ENCODE measurements around the gene ZBTB37. TPM values are rescaled to one million over a fixed set of nuclear protein-coding genes. Genes with fewer than 3 reads are reported as not detected.

Gene ZBTB37, protein sequence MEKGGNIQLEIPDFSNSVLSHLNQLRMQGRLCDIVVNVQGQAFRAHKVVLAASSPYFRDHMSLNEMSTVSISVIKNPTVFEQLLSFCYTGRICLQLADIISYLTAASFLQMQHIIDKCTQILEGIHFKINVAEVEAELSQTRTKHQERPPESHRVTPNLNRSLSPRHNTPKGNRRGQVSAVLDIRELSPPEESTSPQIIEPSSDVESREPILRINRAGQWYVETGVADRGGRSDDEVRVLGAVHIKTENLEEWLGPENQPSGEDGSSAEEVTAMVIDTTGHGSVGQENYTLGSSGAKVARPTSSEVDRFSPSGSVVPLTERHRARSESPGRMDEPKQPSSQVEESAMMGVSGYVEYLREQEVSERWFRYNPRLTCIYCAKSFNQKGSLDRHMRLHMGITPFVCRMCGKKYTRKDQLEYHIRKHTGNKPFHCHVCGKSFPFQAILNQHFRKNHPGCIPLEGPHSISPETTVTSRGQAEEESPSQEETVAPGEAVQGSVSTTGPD
- total RNA-seq, result 10 to 100 TPM; 11.3 to 12.6 TPM

- Mint-ChIP-seq H3K4me3 (peak within 1 kb of the TSS; percentile 92), H3K9me3 (no peaks in the 10 kb centered on the region), H3K4me1 (peaks cover 74% of the 10 kb centered on the region), H3K36me3 (ENCODE audit: low read depth) (peaks cover 64% of the 10 kb centered on the region), H3K27me3 (no peaks in the 10 kb centered on the region), H3K27ac (peak within 1 kb of the TSS; percentile 97)
- CTCF ChIA-PET, result interaction anchor here (0.5 to 2.4 kb wide), 8 partner anchors 34 to 439 kb away, joined by 3 to 12 read pairs (median 3); partner anchors contain the start of genes CENPL and DARS2
- peak; percentile 97 for DNase-seq
- POLR2A ChIA-PET, result interaction anchor here (0.7 to 6.1 kb wide), 37 partner anchors 8 to 1336 kb away, joined by 3 to 139 read pairs (median 5); partner anchors contain the start of genes CENPL, DARS2, KLHL20 and PRDX6
Measured at GRCh38 chr1:173868266-173869020, at the start of gene ZBTB37. Gene ZBTB37 (plus strand): TSS chr1:173868380. CDS start chr1:173870226, 1,846 bp downstream.

DNA sequence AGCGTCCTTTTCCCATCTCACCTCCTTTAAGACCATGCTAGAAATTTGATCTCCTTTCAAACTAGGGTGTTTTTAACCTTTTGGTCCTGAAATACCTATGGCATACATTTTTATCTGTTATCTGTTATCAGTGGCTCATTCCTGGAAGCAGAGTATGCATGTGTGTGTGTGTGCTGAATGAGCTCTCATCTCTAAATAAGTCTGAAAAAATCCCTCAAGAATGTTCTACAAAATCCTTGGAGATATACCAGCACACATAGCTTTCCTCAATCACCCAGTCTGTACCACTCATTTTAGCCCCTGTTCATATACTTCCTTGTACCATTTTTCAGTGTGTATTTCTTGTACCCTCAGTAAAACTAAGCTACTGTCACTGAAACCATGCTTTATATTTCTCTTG, 49.7 kb upstream of the ZBTB37 start:
- Mint-ChIP-seq H3K4me3 (no peak overlapping the region), H3K9me3 (peaks cover 9% of the 10 kb centered on the region), H3K27ac (no peak overlapping the region), H3K27me3 (no peaks in the 10 kb centered on the region), H3K4me1 (peaks cover 63% of the 10 kb centered on the region), H3K36me3 (ENCODE audit: low read depth) (peaks cover 80% of the 10 kb centered on the region)
- ChIA-PET POLR2A (interaction anchor here (1.2 kb wide), 1 partner anchor 48 kb away, joined by 3 read pairs; no protein-coding TSS in a partner anchor), CTCF (interaction anchor here (0.6 kb wide), 1 partner anchor 13 kb away, joined by 3 read pairs; no protein-coding TSS in a partner anchor)
- DNase-seq, result no peak

DNA sequence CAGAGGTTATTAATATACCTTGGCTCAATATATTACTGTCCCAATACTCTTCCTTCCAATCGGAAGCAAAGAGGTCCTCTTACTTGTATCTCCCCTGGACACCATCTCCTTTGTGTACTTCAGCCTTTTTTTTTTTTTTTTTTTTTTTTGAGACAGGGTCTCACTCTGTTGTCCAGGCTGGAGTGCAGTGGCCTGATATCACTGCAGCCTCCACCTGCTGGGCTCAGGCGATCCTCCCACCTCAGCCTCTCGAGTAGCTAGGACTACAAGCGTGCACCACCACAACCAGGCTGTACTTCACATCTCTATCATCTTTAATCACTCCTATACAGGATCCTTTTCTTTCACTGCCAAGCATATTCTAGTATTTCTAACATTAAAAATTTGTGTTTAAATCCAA, 46.5 kb upstream of the ZBTB37 start:
- ChIA-PET POLR2A (interaction anchor here (1.0 kb wide), 1 partner anchor 35 kb away, joined by 3 read pairs; no protein-coding TSS in a partner anchor), CTCF (no interaction called here)
- peaks cover 59% of the 10 kb centered on the region for H3K36me3 Mint-ChIP-seq (ENCODE audit: low read depth)

DNA sequence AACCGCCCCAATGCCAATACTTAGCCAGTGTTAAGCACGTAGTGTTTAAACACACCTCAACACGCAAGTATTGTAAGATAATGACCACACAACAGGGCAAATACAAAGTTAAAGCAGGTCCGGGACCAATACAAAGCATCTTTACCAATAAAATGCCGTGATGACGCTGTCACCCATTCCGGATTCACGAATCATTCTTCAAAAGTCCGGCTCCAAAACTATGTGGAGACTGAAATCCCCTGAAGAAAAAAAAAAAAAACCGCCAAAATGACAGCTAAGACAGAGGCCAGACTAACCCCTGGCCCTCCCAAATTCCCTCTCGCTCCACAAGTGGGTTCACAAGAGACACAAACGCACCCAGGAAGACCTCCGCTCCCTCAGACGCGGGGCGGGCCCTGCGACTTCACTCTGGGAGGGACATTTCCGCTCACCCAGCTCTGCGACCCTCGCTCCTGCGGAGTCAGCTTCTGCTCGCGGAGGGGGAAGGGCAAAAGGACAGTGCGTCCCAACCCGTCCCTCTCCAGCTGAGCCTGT, 44.3 kb upstream of the ZBTB37 start:
- CTCF ChIA-PET, result interaction anchor here (0.7 to 5.6 kb wide), 6 partner anchors 30 to 394 kb away, joined by 3 to 62 read pairs (median 3); partner anchors contain the start of gene ZBTB37
- Mint-ChIP-seq H3K36me3 (ENCODE audit: low read depth) (peaks cover 52% of the 10 kb centered on the region), H3K9me3 (no peaks in the 10 kb centered on the region), H3K27ac (peak overlapping the region; percentile 95), H3K27me3 (no peaks in the 10 kb centered on the region), H3K4me1 (peaks cover 58% of the 10 kb centered on the region), H3K4me3 (peak overlapping the region; percentile 85)
- no peak for DNase-seq
- POLR2A ChIA-PET, result interaction anchor here (0.7 to 5.2 kb wide), 31 partner anchors 9 to 1199 kb away, joined by 3 to 139 read pairs (median 4); partner anchors contain the start of genes CACYBP, GAS5, KLHL20 and MRPS14

More for the DNA sequence above, 46.5 kb upstream of the ZBTB37 start:
- H3K27me3 Mint-ChIP-seq, result no peaks in the 10 kb centered on the region
- no peak overlapping the region for H3K27ac Mint-ChIP-seq
- no peak for DNase-seq
- no peak overlapping the region for H3K4me3 Mint-ChIP-seq
- H3K4me1 Mint-ChIP-seq, result peaks cover 50% of the 10 kb centered on the region
- no peaks in the 10 kb centered on the region for H3K9me3 Mint-ChIP-seq

GRCh38 chr1:173824315-173825081, 43.7 kb upstream of the ZBTB37 start, which contains the start of the genes CENPL and DARS2:
Gene CENPL (minus strand): TSS chr1:173824883. CDS start chr1:173811299, 13,584 bp downstream.
Gene DARS2 (plus strand): TSS chr1:173824673. CDS start chr1:173825230, 557 bp downstream.
- Mint-ChIP-seq H3K4me1 (peaks cover 61% of the 10 kb centered on the region), H3K27me3 (no peaks in the 10 kb centered on the region), H3K36me3 (ENCODE audit: low read depth) (peaks cover 54% of the 10 kb centered on the region), H3K4me3 (peak within 1 kb of the TSS; percentile 85), H3K27ac (peak within 1 kb of the TSS; percentile 95), H3K9me3 (no peaks in the 10 kb centered on the region)
- peak; percentile 94 for DNase-seq
- CTCF ChIA-PET, result interaction anchor here (0.7 to 5.6 kb wide), 11 partner anchors 13 to 394 kb away, joined by 3 to 62 read pairs (median 3); partner anchors contain the start of genes GAS5 and ZBTB37
- POLR2A ChIA-PET, result interaction anchor here (0.7 to 5.2 kb wide), 32 partner anchors 9 to 1199 kb away, joined by 3 to 139 read pairs (median 4); partner anchors contain the start of genes CACYBP, GAS5, KLHL20 and MRPS14

DNA sequence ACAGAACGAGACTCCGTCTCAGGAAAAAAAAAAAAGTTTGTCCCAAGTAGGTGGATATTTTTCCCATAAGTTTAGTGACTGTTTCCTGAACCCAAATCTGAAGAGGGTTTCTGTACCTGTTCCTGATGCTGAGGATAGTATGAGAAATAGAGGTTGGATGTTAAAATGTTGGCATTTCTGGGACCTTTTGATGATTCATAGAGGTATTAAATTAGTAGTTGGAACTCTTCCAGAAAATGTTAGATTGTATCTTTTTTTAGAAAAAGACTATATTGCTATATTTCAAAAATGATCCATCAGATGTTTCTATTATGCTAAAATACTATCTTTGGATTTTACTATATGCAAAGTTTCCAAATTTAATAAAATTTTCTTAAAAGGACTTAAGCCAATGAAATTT, 40.6 kb upstream of the ZBTB37 start:
- no peak for DNase-seq
- Mint-ChIP-seq H3K4me3 (no peak overlapping the region), H3K36me3 (ENCODE audit: low read depth) (peaks cover 44% of the 10 kb centered on the region), H3K4me1 (peaks cover 37% of the 10 kb centered on the region), H3K27ac (no peak overlapping the region), H3K9me3 (no peaks in the 10 kb centered on the region), H3K27me3 (no peaks in the 10 kb centered on the region)
- ChIA-PET POLR2A (no interaction called here), CTCF (interaction anchor here (1.5 to 5.6 kb wide), 2 partner anchors 8 to 397 kb away, joined by 4 to 62 read pairs; no protein-coding TSS in a partner anchor)

DNA sequence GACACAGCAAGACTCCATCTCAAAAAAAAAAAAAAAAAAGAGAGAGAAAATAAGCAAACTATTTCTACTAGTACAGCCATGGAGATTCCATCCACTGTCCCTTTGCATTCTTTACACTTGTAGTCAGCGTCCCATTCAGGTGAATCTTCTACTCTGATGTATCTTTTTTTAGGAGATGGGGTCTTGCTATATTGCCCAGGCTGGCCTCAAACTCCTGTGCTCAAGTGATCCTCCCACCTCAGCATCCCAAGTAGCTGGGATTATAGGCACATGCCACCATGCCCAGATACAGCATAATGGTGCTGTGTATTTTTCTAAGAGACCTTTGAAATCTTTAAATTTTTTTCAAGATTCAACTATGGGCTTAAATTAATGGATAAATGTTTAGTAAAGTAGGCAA, 35.4 kb upstream of the ZBTB37 start:
- H3K27ac Mint-ChIP-seq, result no peak overlapping the region
- ChIA-PET POLR2A (no interaction called here), CTCF (no interaction called here)
- no peaks in the 10 kb centered on the region for H3K27me3 Mint-ChIP-seq
- peaks cover 8% of the 10 kb centered on the region for H3K4me1 Mint-ChIP-seq
- no peak overlapping the region for H3K4me3 Mint-ChIP-seq
- peaks cover 38% of the 10 kb centered on the region for H3K36me3 Mint-ChIP-seq (ENCODE audit: low read depth)
- DNase-seq, result no peak
- no peaks in the 10 kb centered on the region for H3K9me3 Mint-ChIP-seq

DNA sequence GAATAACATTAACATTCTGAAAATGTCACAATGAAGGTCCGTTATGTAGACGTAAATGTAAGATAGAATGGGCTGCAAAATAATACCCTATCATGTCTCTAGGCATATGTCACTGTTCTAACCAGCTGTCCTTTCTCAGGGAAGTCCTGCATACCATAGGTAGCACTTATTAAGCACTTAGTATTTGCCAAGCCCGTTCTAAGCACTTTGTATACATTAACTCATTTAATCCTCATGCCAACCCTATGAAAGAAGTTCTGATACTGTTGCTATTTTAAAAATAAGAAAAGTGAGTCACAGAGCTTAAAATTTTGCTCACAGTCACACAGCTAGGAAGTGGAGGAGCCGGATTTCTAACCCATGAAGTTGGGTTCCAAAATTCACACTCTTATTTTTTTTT, 16.1 kb upstream of the ZBTB37 start:
- no peaks in the 10 kb centered on the region for H3K27me3 Mint-ChIP-seq
- H3K4me1 Mint-ChIP-seq, result no peaks in the 10 kb centered on the region
- H3K4me3 Mint-ChIP-seq, result no peak overlapping the region
- DNase-seq, result no peak
- H3K27ac Mint-ChIP-seq, result no peak overlapping the region
- H3K36me3 Mint-ChIP-seq (ENCODE audit: low read depth), result peaks cover 52% of the 10 kb centered on the region
- H3K9me3 Mint-ChIP-seq, result no peaks in the 10 kb centered on the region
- POLR2A ChIA-PET, result interaction anchor here (0.6 to 2.6 kb wide), 5 partner anchors 9 to 834 kb away, joined by 3 to 20 read pairs (median 8); partner anchors contain the start of genes GAS5 and ZBTB37
- CTCF ChIA-PET, result interaction anchor here (1.3 kb wide), 1 partner anchor 422 kb away, joined by 3 read pairs; no protein-coding TSS in a partner anchor

DNA sequence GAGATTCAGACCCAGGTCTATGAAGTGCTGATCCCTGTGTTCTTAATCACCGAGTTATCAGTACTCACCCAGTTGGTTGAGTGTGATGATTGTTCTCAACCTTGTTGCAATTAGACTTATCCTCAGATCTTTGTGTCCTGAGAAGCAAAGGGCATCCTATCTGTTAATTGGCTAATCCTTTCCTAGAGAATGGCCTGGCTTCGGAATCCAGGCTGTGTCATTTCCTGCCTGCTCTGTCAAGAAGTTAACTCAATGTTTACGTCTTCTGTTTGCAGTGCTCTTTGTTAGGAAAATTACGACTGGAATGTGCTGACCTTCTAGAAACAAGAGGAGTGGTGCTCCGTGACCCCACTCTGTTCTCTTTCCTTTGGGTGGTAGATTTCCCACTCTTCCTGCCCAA, 15.1 kb upstream of the ZBTB37 start:
- H3K9me3 Mint-ChIP-seq, result no peaks in the 10 kb centered on the region
- H3K4me1 Mint-ChIP-seq, result no peaks in the 10 kb centered on the region
- no peak overlapping the region for H3K4me3 Mint-ChIP-seq
- H3K27me3 Mint-ChIP-seq, result no peaks in the 10 kb centered on the region
- ChIA-PET CTCF (no interaction called here), POLR2A (interaction anchor here (0.6 to 2.6 kb wide), 3 partner anchors 16 to 833 kb away, joined by 3 to 20 read pairs (median 4); partner anchors contain the start of genes GAS5 and ZBTB37)
- H3K27ac Mint-ChIP-seq, result no peak overlapping the region
- no peak for DNase-seq
- peaks cover 54% of the 10 kb centered on the region for H3K36me3 Mint-ChIP-seq (ENCODE audit: low read depth)

DNA sequence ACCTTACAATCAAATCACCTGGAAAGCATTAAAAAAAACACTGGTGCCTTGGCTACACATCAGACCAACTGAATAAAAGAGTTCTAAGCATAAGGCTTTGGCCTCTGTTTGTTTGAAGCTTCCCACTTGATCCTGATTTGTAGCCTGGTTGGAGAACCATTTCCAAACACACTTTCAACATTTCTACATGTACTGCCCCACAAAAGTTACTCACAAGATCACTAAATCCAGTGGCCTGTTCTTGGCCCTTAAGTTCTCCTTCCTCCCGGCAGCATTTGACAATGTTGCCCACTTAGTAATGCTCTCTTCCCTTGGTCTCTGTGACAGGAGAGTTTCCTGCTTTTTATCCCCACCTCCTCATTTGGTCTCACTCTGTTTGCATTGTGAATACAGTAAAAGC, 12.2 kb upstream of the ZBTB37 start:
- CTCF ChIA-PET, result no interaction called here
- DNase-seq, result no peak
- Mint-ChIP-seq H3K4me3 (no peak overlapping the region), H3K27me3 (no peaks in the 10 kb centered on the region), H3K36me3 (ENCODE audit: low read depth) (peaks cover 58% of the 10 kb centered on the region), H3K4me1 (no peaks in the 10 kb centered on the region), H3K27ac (peak overlapping the region; percentile 10), H3K9me3 (no peaks in the 10 kb centered on the region)
- POLR2A ChIA-PET, result interaction anchor here (1.5 to 2.4 kb wide), 2 partner anchors 12 to 19 kb away, joined by 5 to 7 read pairs; partner anchors contain the start of genes GAS5 and ZBTB37

GRCh38 chr1:173856903-173857302, 11.3 kb upstream of the ZBTB37 start:
- H3K36me3 Mint-ChIP-seq (ENCODE audit: low read depth), result peaks cover 55% of the 10 kb centered on the region
- no peak for DNase-seq
- CTCF ChIA-PET, result interaction anchor here (0.5 kb wide), 1 partner anchor 225 kb away, joined by 3 read pairs; no protein-coding TSS in a partner anchor
- no peaks in the 10 kb centered on the region for H3K27me3 Mint-ChIP-seq
- POLR2A ChIA-PET, result interaction anchor here (1.3 to 2.2 kb wide), 3 partner anchors 11 to 142 kb away, joined by 5 to 11 read pairs (median 5); partner anchors contain the start of genes GAS5, KLHL20 and ZBTB37
- no peak overlapping the region for H3K27ac Mint-ChIP-seq
- no peaks in the 10 kb centered on the region for H3K9me3 Mint-ChIP-seq
- no peak overlapping the region for H3K4me3 Mint-ChIP-seq
- H3K4me1 Mint-ChIP-seq, result peaks cover under 1% of the 10 kb centered on the region

Data from activated CD4-positive, alpha-beta memory T cell treated with anti-CD3 and anti-CD28 coated beads, Interleukin-2, amount 10 ng/mL, durations not matched to agents 7 days and 5 days (primary cell).